ENCODE results near the gene TAMM41.
"Not testable (repeated sequence)": the region's sequence is repeated elsewhere in the genome, so short reads cannot be mapped to it uniquely, and the experiment has no call there.

Gene TAMM41

DNA sequence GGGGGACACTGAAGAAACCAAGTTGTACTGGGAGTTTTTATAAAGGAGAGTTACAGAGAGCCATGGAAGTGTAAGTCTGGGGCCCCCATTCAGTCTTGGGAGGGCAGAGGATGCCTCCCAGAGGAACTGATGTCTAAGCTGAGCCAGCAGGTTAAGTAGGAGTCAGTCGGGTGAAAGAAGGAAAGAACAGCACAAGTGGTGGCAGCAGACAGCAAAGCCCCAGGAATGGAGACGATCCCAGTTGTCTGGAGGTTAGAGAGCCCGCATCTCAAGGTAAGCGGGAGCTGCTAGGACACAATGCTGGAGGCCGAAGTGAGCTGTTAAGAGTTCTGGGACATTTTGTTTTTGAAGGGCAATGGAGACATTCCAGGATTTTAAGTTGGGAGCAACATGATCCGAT is 88.8 kb downstream of the TAMM41 start:
- Histone ChIP-seq H3K4me2 (ENCODE audit: low read length) (no peak overlapping the region), H3K4me3 (ENCODE audit: low read length) (no peak overlapping the region), H3K9me3 (replicated peaks; ENCODE audit: low read length) (no peaks in the 10 kb centered on the region), H3K4me1 (ENCODE audit: control insufficient read depth, insufficient read depth, low read length) (peaks cover 9% of the 10 kb centered on the region), H3K27me3 (ENCODE audit: control insufficient read depth, insufficient read depth, low read length) (peaks cover 60% of the 10 kb centered on the region), H3K9ac (ENCODE audit: low read depth, low read length) (no peak overlapping the region), H3K36me3 (ENCODE audit: insufficient read depth, low read length) (no peaks in the 10 kb centered on the region)

DNA sequence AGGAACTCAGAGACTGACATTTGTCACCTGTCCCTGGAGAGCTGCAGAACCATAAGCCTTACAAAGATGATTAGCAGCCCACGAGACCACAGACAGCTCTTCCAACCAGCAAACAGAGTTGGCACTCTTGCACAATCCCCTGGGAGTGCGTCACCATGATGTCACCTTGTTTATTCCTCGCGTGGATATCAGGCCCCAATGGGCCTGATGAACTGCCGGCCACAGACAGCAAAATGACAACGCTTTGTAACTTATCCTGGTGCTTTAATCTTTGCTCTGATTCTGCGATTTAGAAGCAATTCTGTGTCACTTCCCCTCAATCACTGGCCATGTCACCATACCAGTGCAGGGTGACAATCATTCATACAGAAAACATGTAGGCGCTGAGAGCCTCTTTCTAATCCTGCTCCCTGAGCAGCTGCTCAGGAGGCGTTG is 89.2 kb downstream of the TAMM41 start:
- Histone ChIP-seq H3K4me3 (ENCODE audit: low read length) (no peak overlapping the region), H3K4me2 (ENCODE audit: low read length) (no peak overlapping the region), H3K9me3 (replicated peaks; ENCODE audit: low read length) (no peaks in the 10 kb centered on the region), H3K9ac (ENCODE audit: low read depth, low read length) (no peak overlapping the region), H3K36me3 (ENCODE audit: insufficient read depth, low read length) (no peaks in the 10 kb centered on the region), H3K4me1 (ENCODE audit: control insufficient read depth, insufficient read depth, low read length) (peaks cover 9% of the 10 kb centered on the region), H3K27me3 (ENCODE audit: control insufficient read depth, insufficient read depth, low read length) (peaks cover 58% of the 10 kb centered on the region)

- Histone ChIP-seq H3K27me3 (ENCODE audit: control insufficient read depth, insufficient read depth, low read length) (peaks cover 63% of the 10 kb centered on the region), H3K9me3 (replicated peaks; ENCODE audit: low read length) (no peaks in the 10 kb centered on the region), H3K4me2 (ENCODE audit: low read length) (no peak overlapping the region), H3K9ac (ENCODE audit: low read depth, low read length) (no peak overlapping the region), H3K4me3 (ENCODE audit: low read length) (no peak overlapping the region), H3K4me1 (ENCODE audit: control insufficient read depth, insufficient read depth, low read length) (peaks cover 9% of the 10 kb centered on the region), H3K36me3 (ENCODE audit: insufficient read depth, low read length) (no peaks in the 10 kb centered on the region)
Observed at GRCh38 chr3:11755276-11755675, 91.4 kb downstream of the TAMM41 start.

DNA sequence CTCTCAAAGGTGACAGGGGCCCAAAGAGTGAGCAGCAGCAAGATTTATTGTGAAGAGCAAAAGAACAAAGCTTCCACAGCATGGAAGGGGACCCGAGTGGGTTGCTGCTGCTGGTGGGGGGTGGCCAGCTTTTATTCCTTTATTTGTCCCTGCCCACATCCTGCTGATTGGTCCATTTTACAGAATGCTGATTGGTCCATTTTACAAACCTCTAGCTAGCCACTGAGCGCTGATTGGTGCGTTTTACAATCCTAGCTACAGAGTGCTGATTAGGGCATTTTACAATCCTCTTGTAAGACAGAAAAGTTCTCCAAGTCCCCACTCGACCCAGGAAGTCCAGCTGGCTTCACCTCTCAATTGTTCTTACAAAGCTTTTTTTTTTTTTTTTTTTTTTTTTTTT is 94.4 kb downstream of the TAMM41 start:
- H3K4me2 ChIP-seq (ENCODE audit: low read length); H3K4me1 ChIP-seq (ENCODE audit: control insufficient read depth, insufficient read depth, low read length); H3K9ac ChIP-seq (ENCODE audit: low read depth, low read length); H3K36me3 ChIP-seq (ENCODE audit: insufficient read depth, low read length); H3K4me3 ChIP-seq (ENCODE audit: low read length); H3K9me3 ChIP-seq (replicated peaks; ENCODE audit: low read length): not testable (repeated sequence)
- peaks cover 53% of the 10 kb centered on the region for H3K27me3 ChIP-seq (ENCODE audit: control insufficient read depth, insufficient read depth, low read length)

DNA sequence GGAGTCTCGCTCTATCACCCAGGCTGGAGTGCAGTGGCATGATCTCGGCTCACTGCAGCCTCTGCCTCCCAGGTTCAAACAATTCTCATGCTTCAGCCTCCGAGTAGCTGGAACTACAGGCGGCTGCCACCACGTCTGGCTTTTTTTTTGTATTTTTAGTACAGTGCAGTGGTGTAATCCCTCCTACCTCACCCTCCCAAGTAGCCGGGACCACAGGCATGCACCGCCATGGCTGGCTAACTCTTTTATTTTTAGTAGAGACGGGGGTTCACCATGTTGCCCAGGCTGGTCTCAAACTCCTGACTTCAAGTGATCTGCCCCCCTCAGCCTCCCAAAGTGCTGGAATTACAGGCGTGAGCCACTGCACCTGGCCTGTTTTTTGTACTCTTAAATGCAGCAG is 98.4 kb downstream of the TAMM41 start:
- not testable (repeated sequence) for H3K4me3 ChIP-seq (ENCODE audit: low read length); H3K4me2 ChIP-seq (ENCODE audit: low read length); H3K4me1 ChIP-seq (ENCODE audit: control insufficient read depth, insufficient read depth, low read length); H3K36me3 ChIP-seq (ENCODE audit: insufficient read depth, low read length); H3K9me3 ChIP-seq (replicated peaks; ENCODE audit: low read length); H3K9ac ChIP-seq (ENCODE audit: low read depth, low read length)
- H3K27me3 ChIP-seq (ENCODE audit: control insufficient read depth, insufficient read depth, low read length): peaks cover 25% of the 10 kb centered on the region

Small RNA genes within 50 kb of the gene (small RNA-seq; reads per million reads assigned to genes)
- gene CYCSP12: 0.21 reads per million
